NCI-H1105 treated with DMSO at 0.1 percent for 48 hours (cell line): ENCODE measurements around the gene HSPBP1.
A peak's percentile ranks its signal among the peaks of the same experiment; 100 is the strongest.

Experiments
- DNase-seq: peaks from one replicate; lab custom pipeline; 2025; lab: John Stamatoyannopoulos, UW

HSPBP1 gene

DNA sequence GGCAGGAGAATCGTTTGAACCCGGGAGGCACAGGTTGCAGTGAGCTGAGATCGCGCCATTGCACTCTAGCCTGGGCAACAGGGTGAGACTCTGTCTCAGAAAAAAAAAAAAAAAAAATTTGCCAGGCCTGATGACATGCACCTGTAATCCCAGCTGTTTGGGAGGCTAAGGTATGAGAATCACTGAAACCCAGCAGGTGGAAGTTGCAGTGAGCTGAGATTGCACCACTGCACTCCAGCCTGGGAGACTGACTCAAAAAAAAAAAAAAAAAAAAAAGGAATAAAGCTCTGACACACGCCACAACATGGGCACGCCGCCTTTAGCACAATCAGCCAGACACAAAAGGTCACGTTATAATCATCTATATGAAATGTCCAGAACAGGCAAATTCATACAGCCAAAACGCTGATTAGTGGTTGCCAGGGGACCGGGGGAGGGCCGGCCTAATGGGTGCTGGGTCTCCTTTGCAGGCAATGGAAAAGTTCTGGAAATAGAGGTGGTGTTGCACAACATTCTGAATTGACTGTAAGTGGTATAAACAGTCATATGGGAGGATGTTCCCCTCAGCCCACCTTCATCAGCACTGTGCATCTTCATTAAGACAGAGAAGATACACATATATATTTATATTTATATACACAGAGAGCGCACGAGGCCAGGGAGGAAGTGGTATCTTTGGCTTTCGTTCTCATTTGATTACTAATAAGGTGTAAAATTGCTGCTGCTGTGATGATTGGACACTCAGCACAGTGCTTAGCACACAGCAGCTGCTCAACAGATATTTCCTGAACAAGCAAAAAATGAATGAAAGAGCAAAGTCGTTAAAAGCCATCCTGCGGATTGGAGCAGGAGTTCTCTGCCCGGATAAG lies 3.8 kb downstream of the HSPBP1 start:
- no peak for DNase-seq

DNA sequence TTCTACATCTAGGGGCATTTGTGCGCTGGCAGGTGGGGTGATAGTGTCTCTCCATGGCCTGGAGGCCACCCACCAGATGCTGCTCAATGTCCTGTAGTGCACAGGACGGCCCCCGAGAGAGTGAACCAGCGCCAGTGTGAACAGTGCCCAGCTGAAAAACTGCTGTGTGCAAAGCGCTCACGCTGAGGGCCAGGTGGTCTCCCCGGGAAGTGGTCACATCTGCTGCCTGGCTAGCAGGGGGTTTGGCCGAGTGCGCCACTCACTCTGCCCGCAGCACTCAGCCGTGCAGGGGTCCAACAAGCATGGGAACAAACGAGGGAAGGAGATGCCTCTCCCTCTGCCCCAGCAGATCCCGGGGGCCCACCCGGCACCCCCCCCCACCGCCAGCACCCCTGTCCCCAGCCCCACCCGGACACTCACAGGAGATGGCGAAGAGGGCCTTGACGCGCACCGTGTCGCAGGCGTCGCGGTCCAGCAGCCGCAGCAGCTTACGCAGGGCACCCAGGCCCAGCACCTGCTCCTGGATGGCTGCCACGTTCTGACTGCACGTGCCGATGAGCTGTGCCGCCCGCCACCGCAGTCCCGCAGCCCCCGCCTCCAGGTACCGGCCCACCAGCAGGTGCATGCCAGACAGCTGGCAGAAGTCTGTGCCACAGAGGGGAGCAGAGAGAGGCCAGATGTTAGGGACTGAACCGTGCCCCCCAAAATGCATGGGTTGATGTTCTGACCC lies 5.8 kb downstream of the HSPBP1 start:
- peak; percentile 88 for DNase-seq

DNA sequence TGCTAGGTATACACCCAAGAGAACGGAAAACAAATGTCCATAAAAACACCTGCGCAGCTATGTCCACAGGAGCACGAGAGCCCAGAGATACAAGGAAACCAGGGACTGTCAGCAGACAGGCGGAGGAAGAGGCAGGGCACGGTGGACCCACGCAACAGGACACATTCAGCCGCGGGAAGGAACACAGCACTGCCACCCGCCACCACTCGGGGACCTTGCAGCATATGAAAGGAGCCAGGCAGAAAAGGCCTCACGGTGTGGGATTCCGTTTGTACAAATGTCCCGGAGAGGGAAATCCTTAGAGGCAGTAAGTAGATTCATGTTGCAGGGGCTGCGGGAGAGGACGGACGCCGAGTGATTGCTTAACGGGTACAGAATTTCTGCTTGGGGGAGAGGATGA lies 7.8 kb downstream of the HSPBP1 start:
- no peak for DNase-seq

- DNase-seq = no peak
These were observed 9.6 kb downstream of the HSPBP1 start for GRCh38 chr19:55270172-55270942.

DNA sequence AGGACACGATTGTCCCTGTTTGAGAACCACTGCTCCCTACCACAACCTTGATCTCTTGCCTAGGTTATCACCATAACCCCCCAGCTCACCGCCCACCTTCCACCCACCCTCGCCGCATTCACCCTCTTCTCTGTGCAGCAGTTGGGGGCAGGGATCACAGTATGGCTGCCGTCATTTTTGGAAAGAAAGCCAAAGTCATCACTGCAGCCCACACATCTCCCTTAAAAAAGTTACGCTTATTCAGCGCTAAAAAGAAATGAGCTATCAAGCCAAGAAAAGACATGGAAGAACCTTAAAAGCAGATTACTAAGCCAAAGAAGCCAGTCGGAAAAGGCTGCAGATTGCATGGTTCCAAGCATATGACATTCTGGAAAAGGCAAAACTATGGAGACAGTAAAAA lies 10.6 kb downstream of the HSPBP1 start:
- no peak for DNase-seq

DNA sequence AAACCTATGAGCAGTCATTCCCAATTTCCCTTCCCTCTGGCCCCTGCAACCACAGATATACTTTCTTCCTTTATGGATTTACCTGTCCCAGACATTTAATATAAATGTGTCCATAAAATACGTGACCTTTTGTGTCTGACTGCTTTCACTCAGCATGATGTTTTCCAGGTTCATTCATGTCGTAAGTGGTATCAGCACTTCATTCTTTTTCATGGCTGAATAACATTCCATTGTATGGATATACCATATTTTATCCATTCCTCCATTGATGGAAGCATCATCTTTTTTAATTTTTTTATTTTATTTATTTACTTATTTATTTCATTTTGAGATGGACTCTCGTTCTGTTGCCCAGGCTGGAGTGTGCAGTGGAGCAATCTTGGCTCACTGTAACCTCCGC lies 13.1 kb downstream of the HSPBP1 start:
- DNase-seq = no peak

- no peak for DNase-seq
These were observed 13.5 kb downstream of the HSPBP1 start for GRCh38 chr19:55266404-55266803.

GRCh38 chr19:55265723-55266386 lies 14.1 kb downstream of the HSPBP1 start:
- no peak for DNase-seq

DNA sequence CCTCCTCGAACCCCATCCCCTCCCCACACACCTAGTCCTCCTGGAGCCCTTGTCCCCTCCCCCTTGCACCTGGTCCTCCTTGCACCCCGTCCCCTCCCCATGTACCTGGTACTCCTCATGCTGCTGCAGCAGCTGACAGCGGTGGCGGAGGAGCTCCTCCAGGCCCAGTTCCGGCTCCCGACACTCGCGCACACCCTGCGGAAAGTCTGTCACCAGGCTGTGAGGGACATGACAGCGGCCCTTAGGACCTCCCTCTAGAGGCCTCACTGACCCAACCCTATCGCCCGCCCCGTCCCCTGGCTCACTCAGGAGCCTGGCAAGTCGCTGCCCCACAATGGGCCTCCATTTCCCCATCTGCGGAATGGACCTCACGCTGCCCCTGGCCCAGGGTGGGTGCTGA lies 14.7 kb downstream of the HSPBP1 start:
- no peak for DNase-seq

- no peak for DNase-seq
These were observed 15.4 kb downstream of the HSPBP1 start for GRCh38 chr19:55264531-55264930.

DNA sequence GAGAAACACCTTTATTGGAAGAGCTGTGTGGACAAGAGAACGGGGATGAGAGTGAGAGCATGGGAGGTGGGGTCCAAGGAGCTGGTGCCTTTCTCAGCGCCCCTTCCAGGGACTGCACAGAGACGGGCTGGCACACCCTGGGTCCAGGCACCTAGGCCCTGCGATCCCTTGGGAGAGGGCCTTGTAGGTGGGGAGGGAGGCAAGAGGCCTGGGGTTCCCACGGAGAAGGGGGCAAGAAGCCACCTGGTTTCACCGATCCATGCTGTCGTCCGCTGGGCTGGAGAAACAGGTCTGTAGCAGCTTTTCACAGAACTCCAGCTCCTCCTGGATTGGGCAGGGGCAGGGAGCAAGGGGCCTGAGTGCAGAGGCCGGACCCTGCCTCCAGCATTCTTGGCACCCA lies 17.6 kb downstream of the HSPBP1 start:
- DNase-seq = no peak

DNA sequence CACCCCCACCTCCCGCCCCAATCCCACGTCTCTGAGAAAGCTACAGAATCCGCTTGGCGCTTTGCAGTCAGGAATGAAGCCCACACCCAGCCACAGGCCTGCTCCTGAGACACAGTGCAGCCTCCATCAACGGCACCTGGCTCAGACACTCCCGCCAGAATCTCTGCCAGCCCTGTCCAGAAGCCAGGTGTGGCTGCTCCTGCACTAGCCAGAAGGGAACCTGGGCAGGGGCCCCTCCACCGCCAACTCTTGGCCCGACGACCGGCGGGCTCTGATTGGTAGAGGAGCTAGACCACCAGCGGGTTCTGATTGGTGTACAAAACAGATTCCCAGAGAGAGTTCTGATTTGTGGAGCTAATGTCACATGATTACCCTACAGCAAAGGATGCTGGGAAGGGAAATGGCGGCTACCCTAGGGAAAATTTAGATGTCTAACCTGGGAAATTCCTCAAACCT lies 18.2 kb downstream of the HSPBP1 start:
- DNase-seq = no peak

DNA sequence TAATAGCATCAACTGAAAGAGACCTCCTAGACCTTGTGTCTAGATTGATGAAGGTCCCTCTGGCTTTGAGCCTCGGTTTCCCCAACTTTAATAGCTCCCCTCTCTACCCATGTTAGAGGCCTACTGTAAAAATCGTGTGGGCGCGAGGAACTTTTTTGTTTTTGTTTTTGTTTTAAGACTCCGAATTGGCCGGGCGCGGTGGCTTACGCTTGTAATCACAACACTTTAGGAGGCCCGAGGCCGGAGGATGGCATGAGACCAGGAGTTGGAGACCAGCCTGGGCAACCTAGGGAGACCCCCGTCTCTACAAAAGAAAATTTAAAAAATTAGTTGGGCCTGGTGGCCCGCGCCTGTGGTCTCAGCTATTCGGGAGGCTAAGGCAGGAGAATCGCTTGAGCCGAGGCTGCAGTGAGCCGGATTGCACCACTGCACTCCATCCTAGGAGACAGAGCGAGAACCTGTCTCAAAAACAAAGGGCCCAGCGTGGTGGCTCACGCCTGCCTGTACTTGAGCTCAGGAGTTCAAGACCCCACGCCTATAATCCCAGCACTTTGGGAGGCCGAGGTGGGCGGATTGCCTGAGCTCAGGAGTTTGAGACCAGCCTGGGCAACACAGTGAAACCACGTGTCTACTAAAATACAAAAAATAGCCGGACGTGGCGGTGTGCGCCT lies 20.2 kb downstream of the HSPBP1 start:
- DNase-seq = no peak

- peak; percentile 99 for DNase-seq
These were observed 20.9 kb downstream of the HSPBP1 start, which contains the start of gene PPP6R1 for GRCh38 chr19:55258828-55259539. Gene PPP6R1 (minus strand): TSS chr19:55259017. CDS start chr19:55247103, 11,914 bp downstream.

- DNase-seq = peak; percentile 26
These were observed 21.5 kb downstream of the HSPBP1 start for GRCh38 chr19:55258476-55258827.

DNA sequence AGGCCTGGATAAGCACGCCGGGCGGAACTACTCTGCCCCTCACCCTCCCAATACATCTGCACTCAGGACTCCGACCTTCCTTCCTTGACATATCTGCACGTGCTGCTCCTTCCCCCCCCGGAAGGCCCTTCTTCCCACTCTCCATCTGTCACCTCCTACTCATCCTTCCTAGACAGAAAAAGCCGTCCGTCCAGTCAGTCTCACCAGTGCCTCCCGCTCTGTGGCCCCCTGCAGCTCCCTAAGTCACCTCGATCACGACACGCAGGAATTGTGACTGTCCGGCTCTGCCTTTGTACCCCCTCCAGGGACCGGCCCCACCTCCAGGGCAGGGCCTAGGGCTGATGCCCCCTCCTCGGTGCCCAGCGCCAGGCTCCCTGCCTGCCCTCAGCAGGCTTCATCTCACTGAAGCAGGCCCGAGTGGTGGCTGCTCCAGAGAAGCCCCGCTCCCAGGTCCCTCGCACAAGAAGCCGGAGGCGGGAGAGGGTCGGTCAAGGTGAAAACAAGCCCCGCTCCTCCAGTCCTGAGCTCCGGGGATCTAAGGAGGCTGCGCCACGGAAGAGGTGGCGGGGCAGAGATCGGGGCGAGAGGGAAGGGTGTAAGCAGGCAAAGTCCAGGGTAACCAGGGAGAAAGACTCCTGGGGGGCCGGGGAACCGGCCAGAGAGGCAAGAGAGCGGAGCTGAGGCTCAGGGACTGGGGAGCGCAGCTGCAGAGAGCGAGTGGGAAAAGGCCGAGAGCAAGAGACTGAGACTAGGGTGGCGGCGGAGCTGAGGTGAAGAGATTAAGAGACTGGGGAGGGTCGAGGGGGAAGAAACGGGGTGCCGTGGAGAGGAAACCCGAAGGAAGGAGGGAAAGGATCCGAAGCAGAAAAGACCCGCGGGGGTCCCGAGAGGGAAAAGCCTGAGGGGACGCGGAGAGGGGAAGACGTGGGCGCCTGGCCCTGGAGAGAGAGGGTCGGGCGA lies 22.2 kb downstream of the HSPBP1 start:
- DNase-seq = no peak

DNA sequence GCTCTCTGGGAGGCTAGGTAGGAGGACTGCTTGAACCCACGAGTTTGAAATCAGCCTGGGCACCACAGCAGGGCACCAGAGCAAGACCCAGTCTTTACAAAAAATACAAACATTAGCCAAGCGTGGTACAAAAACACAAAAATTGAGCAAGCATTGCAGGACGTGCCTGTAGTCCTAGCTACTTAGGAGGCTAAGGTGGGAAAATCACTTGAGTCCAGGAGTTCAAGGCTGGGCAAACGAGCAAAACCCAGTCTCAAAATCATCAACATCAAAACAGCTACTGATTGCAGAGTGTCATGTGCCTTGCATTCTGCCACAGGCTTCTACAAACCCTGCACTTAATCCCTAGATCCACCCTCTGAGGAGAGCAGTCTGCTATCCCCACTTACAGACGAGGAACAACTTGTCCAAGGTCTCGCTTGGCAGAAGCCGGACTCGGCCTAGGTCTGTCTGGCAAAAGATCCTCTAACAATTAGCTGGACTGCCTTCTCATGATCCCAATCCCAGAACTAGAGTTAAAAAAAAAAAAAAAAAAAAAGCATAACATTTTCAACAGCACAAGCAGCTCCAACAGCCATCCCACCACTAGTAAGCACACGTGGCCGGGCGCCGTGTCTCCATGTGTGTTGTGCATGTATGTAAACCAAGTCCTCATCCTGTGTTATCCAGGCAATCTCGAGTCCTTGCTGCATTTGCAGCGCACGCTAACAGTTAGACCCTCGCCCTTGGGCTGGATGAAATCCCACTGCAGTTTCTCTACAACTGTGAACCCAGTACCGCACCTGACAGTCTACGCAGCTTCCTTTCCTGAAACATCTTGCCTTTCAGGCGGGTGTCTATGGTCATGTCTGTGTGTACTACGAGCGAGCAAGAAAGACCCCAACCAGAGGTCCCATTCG lies 23.1 kb downstream of the HSPBP1 start:
- DNase-seq = no peak

- DNase-seq = no peak
These were observed 24.1 kb downstream of the HSPBP1 start for GRCh38 chr19:55255618-55256423.
